SK-N-SH treated with all-trans-retinoic acid at 6 μM for 48 hours (cell line): ENCODE data around the gene DUSP16.

Experiments
- TCF4 ChIP-seq: fragments of 250-450 bp; sonication (Bioruptor Pico); IDR thresholded peaks from 2 replicates; pipeline ENCODE4 v1.8.0; 2021; ENCODE audit warnings: mild to moderate bottlenecking, moderate library complexity, borderline replicate concordance
- ZC3H10 ChIP-seq: fragments of 250-450 bp; sonication (Bioruptor Pico); IDR thresholded peaks from 2 replicates; pipeline ENCODE4 v1.5.1; 2021; ENCODE audit warnings: mild to moderate bottlenecking, moderate library complexity
- ZFP30 ChIP-seq: fragments of 450-650 bp; formaldehyde crosslinking; IDR thresholded peaks from 2 replicates; pipeline ENCODE4 v1.5.0; 2022; ENCODE audit warnings: mild to moderate bottlenecking, moderate library complexity
- ZNF8 ChIP-seq: fragments of 450-650 bp; formaldehyde crosslinking; IDR thresholded peaks from 2 replicates; pipeline ENCODE4 v1.5.0; 2020; ENCODE audit warnings: mild to moderate bottlenecking, moderate library complexity

DNA sequence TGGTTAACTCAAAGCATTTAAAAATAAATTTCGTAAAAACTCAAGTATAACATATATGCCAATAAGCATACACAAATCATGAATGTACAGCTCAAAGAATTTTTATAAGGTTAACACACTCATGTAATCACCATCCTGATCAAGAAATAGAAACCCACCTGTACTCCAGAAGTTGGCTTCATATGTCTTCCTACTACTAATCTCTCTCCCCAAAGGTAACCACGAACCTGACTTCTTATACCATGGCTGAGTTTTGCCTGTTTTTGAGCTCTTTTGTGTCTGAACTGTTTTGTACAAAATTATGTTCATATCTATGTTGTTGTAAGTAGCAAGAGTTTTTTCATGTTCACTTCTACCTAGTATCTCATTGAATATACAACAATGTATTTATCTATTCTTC, 18.7 kb downstream of the DUSP16 start:
- no peak for TF ChIP-seq ZFP30
- no peak for TF ChIP-seq TCF4 (CRISPR knock-in tag)
- TF ChIP-seq ZNF8 (CRISPR knock-in tag): no peak
- TF ChIP-seq ZC3H10 (CRISPR knock-in tag): no peak
